LoVo (cell line): ENCODE data around the gene TNRC6C.
A peak's percentile ranks its signal among the peaks of the same experiment; 100 is the strongest.
"Not testable (repeated sequence)": the region's sequence is repeated elsewhere in the genome, so short reads cannot be mapped to it uniquely, and the experiment has no call there.

Experiments used
- DNase-seq: peaks from one replicate; pipeline ENCODE4 v3.0.0-alpha.2; 2016; ENCODE audit warnings: low spot score

Gene TNRC6C

GRCh38 chr17:78138204-78139060, 179.9 kb downstream of the TNRC6C start:
- no peak for DNase-seq

- DNase-seq = not testable (repeated sequence)
These were observed 181.3 kb downstream of the TNRC6C start for GRCh38 chr17:78139861-78140168.

- peak; percentile 98 for DNase-seq
These were observed 181.9 kb downstream of the TNRC6C start for GRCh38 chr17:78140169-78141051.

GRCh38 chr17:78141437-78142118, 183.1 kb downstream of the TNRC6C start:
- no peak for DNase-seq

- DNase-seq = peak; percentile 93
These were observed 183.8 kb downstream of the TNRC6C start for GRCh38 chr17:78142119-78142861.

- DNase-seq = no peak
These were observed 185.0 kb downstream of the TNRC6C start for GRCh38 chr17:78143214-78144146.

- DNase-seq = peak; percentile 78
These were observed 185.7 kb downstream of the TNRC6C start for GRCh38 chr17:78144147-78144719.

- DNase-seq = peak; percentile 29
These were observed 186.5 kb downstream of the TNRC6C start for GRCh38 chr17:78144736-78145641.

- no peak for DNase-seq
These were observed 188.0 kb downstream of the TNRC6C start for GRCh38 chr17:78146471-78146869.

- DNase-seq = no peak
These were observed 188.4 kb downstream of the TNRC6C start for GRCh38 chr17:78146881-78147280.

- no peak for DNase-seq
These were observed 189.0 kb downstream of the TNRC6C start for GRCh38 chr17:78147315-78147998.

- no peak for DNase-seq
These were observed 189.9 kb downstream of the TNRC6C start for GRCh38 chr17:78148286-78149016.

GRCh38 chr17:78151514-78152008, 193.1 kb downstream of the TNRC6C start:
- peak; percentile 90 for DNase-seq

- no peak for DNase-seq
These were observed 196.7 kb downstream of the TNRC6C start for GRCh38 chr17:78154903-78155811.
